Stimulated activated CD8-positive, alpha-beta memory T cell treated with anti-CD3 and anti-CD28 coated beads, Interleukin-7, amount 100 ng/mL, for 48 hours (primary cell): ENCODE measurements around the gene GARRE1.
A peak's percentile ranks its signal among the peaks of the same experiment; 100 is the strongest.

Experiments
- DNase-seq, 2 donors: peaks; one replicate each; pipeline ENCODE4 v3.0.0-alpha.2; 2020; ENCODE audit warnings: low read depth in 1 of 2; ENCODE audit errors: extremely low read depth in 1 of 2

GARRE1 gene

GRCh38 chr19:34284505-34284904, 30.2 kb downstream of the GARRE1 start:
- DNase-seq: no peak

DNA sequence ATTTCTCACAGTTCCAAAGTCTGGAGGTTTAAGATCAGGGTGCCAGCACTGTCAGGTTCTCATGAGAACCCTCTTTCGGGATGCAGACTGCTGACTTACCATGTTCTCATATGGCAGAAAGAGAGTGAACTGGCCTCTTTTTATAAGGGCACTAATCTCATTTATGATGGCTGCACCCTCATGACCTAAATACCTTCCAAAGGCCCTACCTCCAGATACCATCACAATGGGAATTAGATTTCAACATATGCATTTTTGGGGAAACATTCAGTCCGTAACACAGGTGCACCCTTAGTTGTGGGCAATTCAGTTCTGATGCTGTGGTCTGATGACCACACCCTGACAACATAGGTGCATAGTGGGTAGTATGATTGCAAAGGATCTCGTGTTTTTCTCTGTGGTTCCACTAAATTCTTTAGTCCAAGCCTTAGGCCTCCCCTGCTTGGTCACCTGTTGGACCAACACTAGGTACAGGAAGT, 33.3 kb downstream of the GARRE1 start:
- no peak for DNase-seq

- peak in 1 of 2 donors; percentile 9 for DNase-seq
Observed at GRCh38 chr19:34288381-34288780, 34.0 kb downstream of the GARRE1 start.

DNA sequence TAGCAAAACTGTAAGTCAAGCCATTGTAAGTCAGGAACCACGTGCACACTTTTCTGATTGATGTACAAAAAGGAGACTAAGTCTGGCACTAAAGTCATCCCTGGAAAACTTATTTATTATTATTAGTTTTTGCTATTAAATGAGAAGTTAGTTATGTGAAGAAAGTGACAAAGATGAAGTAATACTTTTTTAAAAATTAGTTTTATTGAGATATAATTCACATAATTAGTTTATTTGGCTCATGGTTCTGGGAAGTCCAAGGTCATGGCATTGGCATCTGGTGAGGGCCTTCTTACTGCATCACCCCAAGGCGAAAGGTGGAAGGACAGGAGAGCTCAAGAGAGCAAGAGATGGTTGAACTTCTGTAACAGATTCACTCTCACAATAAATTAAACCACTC, 36.9 kb downstream of the GARRE1 start:
- no peak for DNase-seq

DNA sequence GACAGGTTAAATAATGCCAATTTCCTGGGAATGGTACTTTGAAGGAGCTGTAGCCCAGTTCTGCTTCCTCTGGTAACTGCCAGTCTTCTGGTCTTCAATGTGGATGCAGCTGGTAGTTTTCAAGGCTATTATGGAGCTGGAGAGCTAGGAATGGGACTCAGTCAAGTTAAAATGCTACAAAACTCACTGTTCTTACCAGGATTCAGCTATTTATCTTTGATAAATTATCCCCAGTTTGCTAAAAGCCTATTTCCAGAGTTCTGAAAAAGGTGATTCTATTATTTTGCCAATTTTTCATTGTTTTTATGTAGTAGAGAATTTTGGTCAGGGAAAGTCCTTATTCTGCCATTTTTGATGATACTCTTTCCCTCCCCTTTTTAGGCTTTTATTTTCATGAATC, 40.7 kb downstream of the GARRE1 start:
- no peak for DNase-seq

GRCh38 chr19:34298891-34299520, 44.7 kb downstream of the GARRE1 start:
- DNase-seq: no peak

DNA sequence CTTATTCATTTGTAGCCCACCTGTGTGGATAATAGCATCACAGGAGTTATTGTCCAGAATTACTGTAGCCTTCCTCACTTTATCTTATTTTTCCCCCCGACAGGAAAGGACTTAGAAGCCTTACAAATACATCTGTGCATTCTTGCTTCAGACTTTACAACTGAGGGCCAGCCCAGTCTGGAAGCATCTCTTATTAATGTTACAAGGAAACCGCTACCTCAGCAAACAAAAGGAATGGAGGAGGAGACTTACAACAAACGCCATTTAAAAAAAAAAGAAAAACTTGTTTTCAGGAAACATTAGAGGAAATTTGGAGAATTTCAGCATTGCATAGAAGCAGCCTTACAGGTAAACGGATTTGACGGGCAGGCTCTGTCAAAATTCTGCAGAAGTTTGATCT, 45.2 kb downstream of the GARRE1 start:
- no peak for DNase-seq

GRCh38 chr19:34300380-34300779, 46.0 kb downstream of the GARRE1 start:
- no peak for DNase-seq

DNA sequence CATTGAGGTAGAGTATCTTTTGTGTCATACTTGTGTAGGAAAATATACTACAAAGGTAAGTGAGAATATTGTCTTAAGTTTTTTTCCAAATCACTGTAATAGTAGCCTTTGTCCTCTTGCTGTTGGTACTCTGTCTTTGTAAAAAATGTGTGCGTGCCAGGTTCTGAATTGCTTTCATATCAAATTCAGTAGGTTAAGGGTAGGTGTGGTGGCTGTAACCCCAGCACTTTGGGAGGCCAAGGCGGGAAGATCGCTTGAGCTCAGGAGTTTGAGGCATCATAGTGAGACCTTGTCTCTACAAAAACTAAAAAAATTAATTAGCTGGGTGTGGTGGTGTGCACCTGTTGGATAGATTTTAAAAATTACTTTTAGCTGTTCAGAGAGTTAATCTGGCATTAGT, 46.6 kb downstream of the GARRE1 start:
- no peak for DNase-seq
